GM21619 (cell line): ENCODE results near the gene SOCS1.
"Not testable (repeated sequence)": the region's sequence is repeated elsewhere in the genome, so short reads cannot be mapped to it uniquely, and the experiment has no call there.

Experiments
- ATAC-seq: cut with Tn5 transposase; IDR thresholded peaks from one replicate; pipeline ENCODE4 v1.9.1; 2021; ENCODE audit not compliant: unreplicated experiment

The SOCS1 gene

GRCh38 chr16:11231367-11231970, 24.5 kb downstream of the SOCS1 start:
- ATAC-seq, result no peak

- no peak for ATAC-seq
These were observed 26.1 kb downstream of the SOCS1 start for GRCh38 chr16:11229906-11230305.

DNA sequence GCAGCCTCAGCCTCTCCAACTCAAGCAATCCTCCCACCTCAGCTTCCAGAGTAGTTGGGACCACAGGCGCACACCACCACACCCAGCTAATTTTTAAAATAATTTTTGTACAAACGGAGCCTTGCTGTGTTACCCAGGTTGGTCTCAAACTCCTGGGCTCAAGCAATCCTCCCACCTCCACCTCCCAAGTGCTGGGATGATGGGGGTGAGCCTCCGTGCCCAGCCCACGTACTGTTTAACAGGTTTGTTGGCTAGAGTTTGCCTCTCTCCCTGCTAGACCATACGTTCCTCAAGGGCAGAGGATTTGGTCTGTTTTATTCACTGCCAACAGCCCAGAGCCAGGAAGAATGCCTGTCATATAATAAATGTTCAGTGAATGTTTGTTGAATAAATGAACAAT, 26.6 kb downstream of the SOCS1 start:
- no peak for ATAC-seq

DNA sequence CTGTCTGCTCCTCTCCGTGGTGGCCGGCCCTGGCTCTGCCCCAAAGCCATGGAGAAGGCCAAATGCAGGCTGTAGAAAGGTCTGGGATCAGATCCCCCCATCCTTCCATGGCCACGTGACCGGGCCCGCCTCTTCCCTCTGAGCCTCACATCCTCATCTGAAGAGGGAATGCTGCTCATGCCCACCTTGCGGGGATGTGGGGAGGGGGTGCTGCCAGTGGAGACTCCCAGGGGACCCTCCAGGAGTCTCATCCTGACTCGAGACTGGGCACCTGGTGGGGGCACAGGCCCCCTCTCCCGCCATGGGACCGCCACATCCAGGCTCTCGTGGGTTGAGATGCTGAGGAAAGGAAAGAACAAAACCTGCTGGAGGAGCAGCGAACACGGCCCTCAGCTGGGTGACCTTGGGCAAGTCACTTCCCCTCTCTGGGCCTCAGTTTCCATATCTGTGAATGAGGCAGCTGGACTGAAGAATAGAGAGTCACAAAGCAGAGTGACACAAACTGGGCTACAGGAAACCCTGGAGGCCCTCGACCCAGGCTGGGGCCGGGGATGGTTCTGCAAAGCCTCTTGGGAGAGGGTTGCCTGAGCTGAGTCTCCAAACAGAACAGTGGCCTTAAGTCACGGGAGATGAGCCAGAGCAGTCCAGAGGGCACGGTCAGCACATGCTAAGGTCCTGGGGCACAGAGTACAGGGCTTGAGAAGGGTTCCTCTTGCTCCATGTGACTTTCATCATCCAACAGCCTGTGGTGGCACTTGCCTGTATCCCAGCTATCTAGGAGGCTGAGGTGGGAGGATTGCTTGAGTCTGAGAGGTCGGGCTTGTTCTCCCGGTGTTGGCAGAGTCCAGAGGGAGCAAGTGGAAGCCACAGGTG, 30.1 kb downstream of the SOCS1 start:
- no peak for ATAC-seq

GRCh38 chr16:11224894-11225676, 30.9 kb downstream of the SOCS1 start:
- ATAC-seq, result peak; percentile 85

DNA sequence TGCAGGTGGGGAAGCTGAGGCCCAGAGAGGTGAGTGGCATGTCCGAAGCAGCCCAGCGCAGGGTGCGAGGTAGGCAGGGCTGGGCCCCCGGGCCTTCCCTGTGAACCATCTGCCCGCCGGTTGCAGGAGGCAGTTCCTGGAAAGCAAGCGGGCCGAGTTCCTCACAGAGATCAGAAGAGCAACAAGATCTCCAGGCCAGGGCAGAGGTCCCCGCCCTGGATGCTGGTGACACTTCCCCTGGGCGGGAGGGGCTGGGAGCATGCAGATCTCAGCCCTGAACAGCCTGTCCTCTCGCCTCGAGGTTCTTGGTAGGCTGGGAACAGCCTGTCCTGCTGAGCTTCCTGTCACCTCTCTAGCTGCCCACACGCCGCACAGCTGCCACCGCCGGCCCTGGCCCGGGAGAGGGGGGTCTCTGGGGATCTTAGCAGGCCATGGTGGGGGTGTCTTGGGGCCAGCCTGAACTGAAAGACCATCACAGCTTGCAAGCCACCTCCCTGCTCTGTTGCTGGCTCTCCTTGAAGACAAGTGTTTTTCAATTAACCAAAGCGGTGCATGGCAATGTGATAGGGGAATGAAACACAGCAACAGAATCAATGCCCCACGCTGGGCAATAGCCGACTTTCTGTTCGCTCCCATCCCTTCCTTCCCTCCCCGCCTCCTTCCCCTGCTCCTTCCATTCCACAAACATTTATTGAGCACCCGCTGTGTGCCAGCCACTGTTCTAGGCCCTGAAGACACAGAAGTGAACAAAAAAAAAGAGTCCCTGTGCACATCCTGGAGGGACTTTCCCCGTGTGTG, 31.7 kb downstream of the SOCS1 start:
- peak; percentile 53 for ATAC-seq

GRCh38 chr16:11220507-11220906, 35.5 kb downstream of the SOCS1 start:
- ATAC-seq, result not testable (repeated sequence)

DNA sequence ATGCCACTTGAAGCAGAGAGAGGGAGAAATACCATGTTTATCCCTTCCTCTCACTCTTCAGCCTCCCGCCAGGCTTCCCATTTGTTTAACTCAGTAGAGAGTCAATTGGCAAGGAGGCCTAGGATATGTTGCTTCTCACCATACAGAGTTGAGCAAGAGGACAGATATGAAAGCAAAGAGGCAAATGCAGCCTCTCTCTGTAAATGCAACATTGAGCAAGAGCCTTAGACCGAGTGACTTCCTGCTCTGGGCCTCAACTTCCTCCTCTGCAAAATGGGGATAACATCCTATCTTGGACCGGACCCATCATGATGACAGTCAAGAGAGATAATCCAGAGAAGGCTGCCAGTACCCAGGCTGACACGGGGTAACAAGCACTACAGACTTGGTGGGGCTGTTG, 36.8 kb downstream of the SOCS1 start:
- ATAC-seq, result no peak

DNA sequence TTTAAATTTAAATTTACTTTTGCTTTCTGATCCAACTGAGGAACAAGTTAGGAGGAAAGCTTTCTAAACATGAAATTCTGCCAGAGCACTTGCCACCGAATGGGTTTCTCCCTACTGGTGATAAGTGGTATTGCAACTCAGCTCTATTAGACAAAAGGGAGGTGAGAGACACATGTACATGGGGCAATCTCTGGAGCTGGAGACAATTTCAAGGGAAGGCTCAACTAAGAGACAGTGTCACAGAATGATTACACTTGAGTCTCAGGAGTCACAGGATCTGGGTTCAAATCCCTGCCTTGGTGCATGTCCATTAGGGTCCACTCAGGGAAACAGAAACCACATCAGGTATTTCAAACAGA, 37.4 kb downstream of the SOCS1 start:
- no peak for ATAC-seq

DNA sequence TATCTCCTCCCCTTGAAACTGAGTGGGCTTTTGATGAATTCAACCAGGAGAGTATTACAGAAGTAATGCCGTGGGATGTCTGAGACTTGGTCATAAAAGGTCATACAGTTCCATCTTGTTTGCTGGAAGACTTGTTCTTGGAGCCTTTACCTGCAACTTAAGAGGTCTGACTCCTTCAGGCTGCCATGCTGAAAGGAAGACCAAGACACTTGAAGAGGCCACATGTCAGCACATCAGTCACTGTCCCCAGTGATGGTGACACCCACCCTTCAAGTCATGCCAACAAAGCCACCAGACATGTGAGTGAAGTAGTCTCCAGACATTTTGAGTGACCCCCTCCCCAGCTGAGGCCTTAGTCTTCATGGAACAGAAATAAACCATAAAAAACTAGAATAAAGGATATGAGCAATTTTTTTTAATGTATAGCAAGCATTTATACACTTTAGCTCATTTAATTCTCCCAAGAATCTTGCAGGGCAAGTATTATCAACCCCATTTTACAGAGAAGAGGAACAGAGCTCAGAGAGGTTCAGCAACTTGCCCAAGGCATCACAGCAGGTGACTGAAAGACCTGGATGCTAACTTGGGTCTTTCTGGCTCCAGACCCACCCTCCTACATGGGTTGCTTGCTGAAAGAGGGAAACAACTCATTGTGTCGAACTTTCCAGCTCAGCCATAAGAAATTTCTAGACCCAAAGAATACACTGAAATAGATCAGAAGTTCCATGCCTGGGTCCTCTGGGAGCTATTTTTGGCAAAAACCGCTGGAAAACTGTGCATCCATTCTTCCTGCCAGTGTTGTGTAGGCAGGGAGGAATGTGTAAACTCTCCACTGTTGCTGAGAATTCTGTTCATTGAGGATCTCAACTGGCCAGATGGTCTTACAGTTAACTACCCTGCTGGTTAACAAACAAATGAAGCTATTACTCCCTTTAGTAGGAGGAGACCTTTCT, 38.1 kb downstream of the SOCS1 start:
- no peak for ATAC-seq

GRCh38 chr16:11215935-11216556, 40.0 kb downstream of the SOCS1 start:
- ATAC-seq, result no peak

DNA sequence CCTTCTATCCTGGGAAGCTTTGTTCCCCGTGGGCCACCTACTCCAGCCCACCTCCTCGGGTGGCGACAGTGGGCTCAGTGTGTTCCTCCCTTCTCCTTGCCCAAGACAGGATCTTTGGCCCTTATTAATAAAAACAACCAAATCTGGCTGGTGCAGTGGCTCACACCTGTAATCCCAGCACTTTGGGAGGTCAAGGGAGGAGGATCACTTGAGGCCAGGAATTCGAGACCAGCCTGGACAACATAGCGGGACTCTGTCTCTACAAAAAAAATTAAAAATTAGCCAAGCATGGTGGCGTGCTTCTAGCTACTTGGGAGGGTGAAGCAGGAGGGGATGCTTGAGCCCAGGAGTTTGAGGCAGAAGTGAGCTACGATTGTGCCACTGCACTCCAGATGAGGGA, 42.2 kb downstream of the SOCS1 start:
- ATAC-seq, result no peak

- no peak for ATAC-seq
These were observed 42.6 kb downstream of the SOCS1 start for GRCh38 chr16:11213373-11213772.

GRCh38 chr16:11212798-11213196, 43.2 kb downstream of the SOCS1 start:
- ATAC-seq, result no peak

- no peak for ATAC-seq
These were observed 43.8 kb downstream of the SOCS1 start for GRCh38 chr16:11211977-11212797.

GRCh38 chr16:11211061-11211976, 44.7 kb downstream of the SOCS1 start:
- ATAC-seq, result no peak

DNA sequence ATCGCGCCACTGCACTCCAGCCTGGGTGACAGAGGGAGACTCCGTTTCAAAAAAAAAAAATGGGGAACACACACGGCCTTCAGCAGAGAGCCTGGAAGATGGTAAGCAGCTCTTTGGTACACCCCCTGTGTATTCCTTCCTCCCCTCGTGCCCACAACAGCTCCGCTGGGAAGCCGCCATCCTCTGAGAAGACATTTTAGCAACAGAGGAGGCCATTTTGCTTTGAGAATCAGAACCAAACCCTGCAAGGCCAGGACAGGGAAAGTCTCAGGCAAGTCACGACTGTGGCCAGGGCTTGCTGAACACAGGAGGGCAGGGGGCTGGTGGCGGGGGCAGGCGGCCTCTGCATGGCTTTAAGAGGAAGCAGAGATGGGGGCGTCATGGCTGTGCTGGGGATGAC, 45.7 kb downstream of the SOCS1 start:
- no peak for ATAC-seq
